Suppressor macrophage treated with lipopolysaccharide for 1 hour (primary cell): Measurements from ENCODE around the gene KCNK10.
A peak's percentile ranks its signal among the peaks of the same experiment; 100 is the strongest.

Source experiments
- DNase-seq, 3 donors: peaks; one replicate each; pipeline ENCODE4 v3.0.0-alpha.2; 2020 to 2022

KCNK10 gene

GRCh38 chr14:88170333-88170732 lies 152.7 kb downstream of the KCNK10 start:
- no peak for DNase-seq

GRCh38 chr14:88168498-88169165 lies 154.4 kb downstream of the KCNK10 start:
- peak; percentile 64 to 75 (median 65) for DNase-seq

- no peak for DNase-seq
These were observed 155.0 kb downstream of the KCNK10 start for GRCh38 chr14:88168025-88168424.

GRCh38 chr14:88166616-88167015 lies 156.5 kb downstream of the KCNK10 start:
- DNase-seq, result no peak

GRCh38 chr14:88164906-88165534 lies 158.0 kb downstream of the KCNK10 start:
- DNase-seq, result no peak

GRCh38 chr14:88163731-88164255 lies 159.3 kb downstream of the KCNK10 start:
- no peak for DNase-seq

GRCh38 chr14:88156127-88156526 lies 166.9 kb downstream of the KCNK10 start:
- no peak for DNase-seq

- DNase-seq, result peak; percentile 32 to 53 (median 47)
These were observed 168.1 kb downstream of the KCNK10 start for GRCh38 chr14:88154926-88155325.

- DNase-seq, result no peak
These were observed 168.7 kb downstream of the KCNK10 start for GRCh38 chr14:88154321-88154720.

GRCh38 chr14:88146881-88147649 lies 176.0 kb downstream of the KCNK10 start:
- no peak for DNase-seq

GRCh38 chr14:88143810-88144209 lies 179.3 kb downstream of the KCNK10 start:
- peak; percentile 67 to 76 (median 70) for DNase-seq

GRCh38 chr14:88142997-88143396 lies 180.1 kb downstream of the KCNK10 start:
- DNase-seq, result peak; percentile 47 to 57 (median 48)

GRCh38 chr14:88140874-88141273 lies 182.2 kb downstream of the KCNK10 start:
- DNase-seq, result no peak

- DNase-seq, result peak in 2 of 3 donors; percentile 7 to 35
These were observed 185.7 kb downstream of the KCNK10 start for GRCh38 chr14:88137327-88137726.
